SK-MEL-5 (cell line): ENCODE results near the gene RNF224. TPM values are rescaled to one million over a fixed set of nuclear protein-coding genes. Genes with fewer than 3 reads are reported as not detected.

ENCODE experiments used
- DNase-seq: peaks from one replicate; pipeline ENCODE4 v3.0.0-alpha.2; 2016; ENCODE audit warnings: low read depth, low spot score
- in situ Hi-C: cut with HindIII; loops from 2 replicates; pipeline ENCODE4 v1.10.0; 2016; ENCODE audit warnings: low sequenced_read_pairs, high pct_unique_total_duplicates, low pct_unique_long_range_greater_than_20kb
- total RNA-seq: library from RNA; depleted of rRNA; stranded (reverse); fragments of >200 nt; shearing (Covaris generic); gene quantifications from 2 replicates; pipeline ENCODE4 v1.2.3, GENCODE V29; 2014; rRNA removed

RNF224 gene
- total RNA-seq, 1 experiment from 2014 or later = not detected

- DNase-seq = no peak
- in situ Hi-C loops = no loop called here
Observed at GRCh38 chr9:137273095-137273490, 45.8 kb downstream of the RNF224 start.

- no peak for DNase-seq
- in situ Hi-C loops = no loop called here
Observed at GRCh38 chr9:137273611-137274320, 46.5 kb downstream of the RNF224 start.

GRCh38 chr9:137275203-137275587 is 47.9 kb downstream of the RNF224 start:
- no peak for DNase-seq
- in situ Hi-C loops = no loop called here

- DNase-seq = no peak
- in situ Hi-C loops = no loop called here
Observed at GRCh38 chr9:137275588-137276472, 48.5 kb downstream of the RNF224 start.

- in situ Hi-C loops = no loop called here
- DNase-seq = no peak
Observed at GRCh38 chr9:137276473-137277328, 49.4 kb downstream of the RNF224 start.

GRCh38 chr9:137277329-137278041 is 50.2 kb downstream of the RNF224 start, which contains the start of gene TOR4A:
TOR4A (plus strand) TSS chr9:137277726; CDS start chr9:137278690, 964 bp downstream.
- DNase-seq = no peak
- in situ Hi-C loops = no loop called here

- in situ Hi-C loops = no loop called here
- no peak for DNase-seq
Observed at GRCh38 chr9:137278061-137278701, 50.9 kb downstream of the RNF224 start.

Other genes with a start within 250 kb of the RNF224 start
- not detected in 2 replicates for gene PTGDS, start 250.0 kb upstream of the RNF224 start, total RNA-seq
- not detected in 2 replicates for gene LCNL1, start 244.5 kb upstream of the RNF224 start, total RNA-seq
- 31.7 and 46.0 TPM in 2 replicates for gene PAXX, start 235.1 kb upstream of the RNF224 start, total RNA-seq
- gene CLIC3, start 230.9 kb upstream of the RNF224 start, total RNA-seq = not detected in 2 replicates
- gene ABCA2, start 199.3 kb upstream of the RNF224 start, total RNA-seq = 8.6 and 9.5 TPM in 2 replicates
- gene FUT7, start 195.4 kb upstream of the RNF224 start, total RNA-seq = not detected in 2 replicates
- gene NPDC1, start 181.3 kb upstream of the RNF224 start, total RNA-seq = 2.2 and 3.5 TPM in 2 replicates
- gene ENTPD2, start 173.4 kb upstream of the RNF224 start, total RNA-seq = not detected in 2 replicates
- 8.1 and 8.7 TPM in 2 replicates for gene SAPCD2, start 156.9 kb upstream of the RNF224 start, total RNA-seq
- gene UAP1L1, start 150.0 kb upstream of the RNF224 start, total RNA-seq = 22.5 and 23.4 TPM in 2 replicates
- 84.8 and 85.2 TPM in 2 replicates for gene MAN1B1, start 140.5 kb upstream of the RNF224 start, total RNA-seq
- gene DPP7, start 112.8 kb upstream of the RNF224 start, total RNA-seq = 171 and 178 TPM in 2 replicates
- gene GRIN1, start 88.3 kb upstream of the RNF224 start, total RNA-seq = 0.05 TPM in 1 of 2 replicates, not detected in the other
- gene LRRC26, start 57.5 kb upstream of the RNF224 start, total RNA-seq = 0.40 TPM in 1 of 2 replicates, not detected in the other
- gene TMEM210, start 55.4 kb upstream of the RNF224 start, total RNA-seq = not detected in 2 replicates
- 9.0 and 12.0 TPM in 2 replicates for gene ANAPC2, start 38.9 kb upstream of the RNF224 start, total RNA-seq
- gene SSNA1, start 38.8 kb upstream of the RNF224 start, total RNA-seq = 59.2 and 60.9 TPM in 2 replicates
- 8.6 and 9.3 TPM in 2 replicates for gene TPRN, start 26.8 kb upstream of the RNF224 start, total RNA-seq
- 38.3 and 44.1 TPM in 2 replicates for gene TMEM203, start 21.9 kb upstream of the RNF224 start, total RNA-seq
- 5.1 and 6.4 TPM in 2 replicates for gene NDOR1, start 21.8 kb upstream of the RNF224 start, total RNA-seq
- gene RNF208, start 5.3 kb upstream of the RNF224 start, total RNA-seq = not detected in 2 replicates
- 0.21 and 0.59 TPM in 2 replicates for gene CYSRT1, start 2.3 kb upstream of the RNF224 start, total RNA-seq
- not detected in 2 replicates for gene SLC34A3, start 3.4 kb downstream of the RNF224 start, total RNA-seq
- 66.1 and 81.2 TPM in 2 replicates for gene TUBB4B, start 13.8 kb downstream of the RNF224 start, total RNA-seq
- not detected in 2 replicates for gene STPG3, start 23.8 kb downstream of the RNF224 start, total RNA-seq
- gene NELFB, start 27.8 kb downstream of the RNF224 start, total RNA-seq = 47.3 and 47.4 TPM in 2 replicates
- 0.03 and 0.13 TPM in 2 replicates for gene TOR4A, start 50.2 kb downstream of the RNF224 start, total RNA-seq
- 0.50 and 0.67 TPM in 2 replicates for gene NRARP, start 74.8 kb downstream of the RNF224 start, total RNA-seq
- 1.4 and 1.7 TPM in 2 replicates for gene EXD3, start 195.7 kb downstream of the RNF224 start, total RNA-seq
- 0.55 and 0.75 TPM in 2 replicates for gene NOXA1, start 195.9 kb downstream of the RNF224 start, total RNA-seq
- gene ENTPD8, start 213.9 kb downstream of the RNF224 start, total RNA-seq = not detected in 2 replicates
- gene NSMF, start 231.8 kb downstream of the RNF224 start, total RNA-seq = 22.4 and 25.5 TPM in 2 replicates